Liver (tissue), 3 donors: ENCODE measurements around the gene URB1.

ENCODE experiments used
- FOXA1 ChIP-seq: IDR thresholded peaks from 2 replicates; pipeline ENCODE4 v1.6.1; 2016; ENCODE audit warnings: antibody characterized with exemption
- GABPA ChIP-seq, 2 donors: IDR thresholded peaks in 1 of 2; conservative IDR thresholded peaks in 1 of 2; 2 replicates each; pipeline ENCODE4 v1.6.1; 2016; ENCODE audit warnings: antibody characterized with exemption in 2 of 2, mild to moderate bottlenecking in 1 of 2, moderate library complexity in 1 of 2
- JUND ChIP-seq, 2 donors: IDR thresholded peaks; 2 replicates each; pipeline ENCODE4 v1.6.1; 2016; ENCODE audit warnings: antibody characterized with exemption in 2 of 2
- RAD21 ChIP-seq, 2 donors: IDR thresholded peaks; 2 replicates each; pipeline ENCODE4 v1.6.1; 2016; ENCODE audit warnings: antibody characterized with exemption in 2 of 2, mild to moderate bottlenecking in 2 of 2
- SP1 ChIP-seq: IDR thresholded peaks from 2 replicates; pipeline ENCODE4 v1.6.1; 2018; ENCODE audit warnings: antibody characterized with exemption, mild to moderate bottlenecking
- TAF1 ChIP-seq: conservative IDR thresholded peaks from 2 replicates; pipeline ENCODE4 v1.6.1; 2016; ENCODE audit warnings: antibody characterized with exemption, mild to moderate bottlenecking
- YY1 ChIP-seq: IDR thresholded peaks from 2 replicates; pipeline ENCODE4 v1.6.1; 2016; ENCODE audit warnings: antibody characterized with exemption, mild to moderate bottlenecking
- TF ChIP-seq, protein P1 (sequence below): fragments of 150-350 bp; IDR thresholded peaks from 2 replicates; pipeline ENCODE4 v1.5.1; 2017; ENCODE audit warnings: improper control_type of control experiment, low read depth, low read length; ENCODE audit not compliant: missing input control
- TF ChIP-seq, protein P2 (sequence below): IDR thresholded peaks from 2 replicates; pipeline ENCODE4 v1.6.1; 2016; ENCODE audit warnings: antibody characterized with exemption, mild to moderate bottlenecking
- donor health status: healthy.
- donor health status: healthy.

DNA sequence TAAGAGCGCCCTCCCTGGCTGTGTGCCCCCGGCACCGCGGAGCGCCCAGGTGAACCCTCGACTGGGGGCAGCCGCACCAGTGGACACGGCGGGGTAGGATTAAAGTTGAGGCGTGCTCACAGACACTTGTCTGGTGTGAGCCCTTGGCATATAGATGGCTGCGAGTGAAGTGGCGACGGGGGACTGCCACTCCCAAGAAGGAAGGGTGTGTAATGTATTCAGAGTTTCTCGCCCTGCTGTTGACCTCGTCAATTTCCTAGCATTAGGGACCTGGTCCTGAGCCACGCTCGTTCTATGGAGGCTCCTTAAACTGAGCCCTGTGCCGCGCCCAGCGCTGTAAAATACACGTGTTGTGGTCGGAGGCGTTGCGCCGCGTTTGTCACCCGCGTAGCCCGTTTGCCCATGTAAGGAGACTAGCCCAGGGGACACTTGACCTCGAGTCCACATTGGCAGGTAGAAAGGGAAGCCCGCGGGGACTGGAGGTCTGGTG lies 20.2 kb upstream of the URB1 start:
- TF ChIP-seq RAD21 (IDR thresholded peaks at IDR 0.05) (no peak), YY1 (no peak), FOXA1 (no peak), TAF1 (no peak), JUND (IDR thresholded peaks at IDR 0.05) (no peak), SP1 (no peak), GABPA (IDR thresholded peaks at IDR 0.05 in 1 of 2, conservative IDR thresholded peaks at IDR 0.05 in 1 of 2) (no peak)
- TF ChIP-seq, protein P1, sequence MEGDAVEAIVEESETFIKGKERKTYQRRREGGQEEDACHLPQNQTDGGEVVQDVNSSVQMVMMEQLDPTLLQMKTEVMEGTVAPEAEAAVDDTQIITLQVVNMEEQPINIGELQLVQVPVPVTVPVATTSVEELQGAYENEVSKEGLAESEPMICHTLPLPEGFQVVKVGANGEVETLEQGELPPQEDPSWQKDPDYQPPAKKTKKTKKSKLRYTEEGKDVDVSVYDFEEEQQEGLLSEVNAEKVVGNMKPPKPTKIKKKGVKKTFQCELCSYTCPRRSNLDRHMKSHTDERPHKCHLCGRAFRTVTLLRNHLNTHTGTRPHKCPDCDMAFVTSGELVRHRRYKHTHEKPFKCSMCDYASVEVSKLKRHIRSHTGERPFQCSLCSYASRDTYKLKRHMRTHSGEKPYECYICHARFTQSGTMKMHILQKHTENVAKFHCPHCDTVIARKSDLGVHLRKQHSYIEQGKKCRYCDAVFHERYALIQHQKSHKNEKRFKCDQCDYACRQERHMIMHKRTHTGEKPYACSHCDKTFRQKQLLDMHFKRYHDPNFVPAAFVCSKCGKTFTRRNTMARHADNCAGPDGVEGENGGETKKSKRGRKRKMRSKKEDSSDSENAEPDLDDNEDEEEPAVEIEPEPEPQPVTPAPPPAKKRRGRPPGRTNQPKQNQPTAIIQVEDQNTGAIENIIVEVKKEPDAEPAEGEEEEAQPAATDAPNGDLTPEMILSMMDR, result no peak
- TF ChIP-seq, protein P2, sequence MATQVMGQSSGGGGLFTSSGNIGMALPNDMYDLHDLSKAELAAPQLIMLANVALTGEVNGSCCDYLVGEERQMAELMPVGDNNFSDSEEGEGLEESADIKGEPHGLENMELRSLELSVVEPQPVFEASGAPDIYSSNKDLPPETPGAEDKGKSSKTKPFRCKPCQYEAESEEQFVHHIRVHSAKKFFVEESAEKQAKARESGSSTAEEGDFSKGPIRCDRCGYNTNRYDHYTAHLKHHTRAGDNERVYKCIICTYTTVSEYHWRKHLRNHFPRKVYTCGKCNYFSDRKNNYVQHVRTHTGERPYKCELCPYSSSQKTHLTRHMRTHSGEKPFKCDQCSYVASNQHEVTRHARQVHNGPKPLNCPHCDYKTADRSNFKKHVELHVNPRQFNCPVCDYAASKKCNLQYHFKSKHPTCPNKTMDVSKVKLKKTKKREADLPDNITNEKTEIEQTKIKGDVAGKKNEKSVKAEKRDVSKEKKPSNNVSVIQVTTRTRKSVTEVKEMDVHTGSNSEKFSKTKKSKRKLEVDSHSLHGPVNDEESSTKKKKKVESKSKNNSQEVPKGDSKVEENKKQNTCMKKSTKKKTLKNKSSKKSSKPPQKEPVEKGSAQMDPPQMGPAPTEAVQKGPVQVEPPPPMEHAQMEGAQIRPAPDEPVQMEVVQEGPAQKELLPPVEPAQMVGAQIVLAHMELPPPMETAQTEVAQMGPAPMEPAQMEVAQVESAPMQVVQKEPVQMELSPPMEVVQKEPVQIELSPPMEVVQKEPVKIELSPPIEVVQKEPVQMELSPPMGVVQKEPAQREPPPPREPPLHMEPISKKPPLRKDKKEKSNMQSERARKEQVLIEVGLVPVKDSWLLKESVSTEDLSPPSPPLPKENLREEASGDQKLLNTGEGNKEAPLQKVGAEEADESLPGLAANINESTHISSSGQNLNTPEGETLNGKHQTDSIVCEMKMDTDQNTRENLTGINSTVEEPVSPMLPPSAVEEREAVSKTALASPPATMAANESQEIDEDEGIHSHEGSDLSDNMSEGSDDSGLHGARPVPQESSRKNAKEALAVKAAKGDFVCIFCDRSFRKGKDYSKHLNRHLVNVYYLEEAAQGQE, result no peak
